ENCODE data around the gene AGAP9. TPM values are rescaled to one million over a fixed set of nuclear protein-coding genes. Genes with fewer than 3 reads are reported as not detected.

The AGAP9 gene
- total and polyA plus RNA-seq, 2 of the 13 experiments (the other 11 are each of a cell fraction or from before 2014, with no cell fraction given): 5.1 to 12.0 TPM

DNA sequence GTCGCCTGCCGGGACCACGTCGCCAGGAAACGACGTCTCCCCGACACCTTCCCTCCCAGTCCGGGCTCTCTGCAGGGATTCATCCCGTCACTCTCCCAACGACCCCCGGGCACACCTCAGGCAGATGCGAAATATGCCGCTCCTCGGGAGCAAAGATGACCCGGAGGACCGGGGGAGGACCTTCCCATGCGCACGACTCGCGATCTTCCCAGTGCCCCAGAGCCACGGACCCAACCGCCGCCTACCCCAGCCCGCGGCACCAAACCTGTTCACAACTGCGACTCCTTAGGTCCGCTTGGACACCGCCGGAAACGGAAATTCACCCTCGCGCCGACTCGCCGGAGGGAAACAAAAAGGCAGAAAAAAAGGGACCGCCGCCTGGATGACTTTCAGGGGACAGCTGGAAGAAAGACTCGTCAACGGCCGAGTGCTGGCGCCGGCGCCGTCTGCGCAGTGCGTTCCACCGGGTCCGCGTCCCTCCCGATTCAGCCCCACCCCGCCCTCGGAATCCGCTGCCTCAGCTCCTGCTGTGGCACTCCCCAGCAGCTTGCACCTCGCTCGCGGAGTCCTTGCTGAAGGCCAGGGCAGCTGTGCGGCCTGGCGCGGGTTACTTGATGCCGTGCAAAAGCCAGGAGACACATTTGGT, 29.9 kb upstream of the AGAP9 start (continued):
- TF ChIP-seq ZNF770 (CRISPR knock-in tag; IDR thresholded peaks at IDR 0.05) (peak; percentile 67; the same call in 1 of the 2 replicates), KAT7 (CRISPR knock-in tag; IDR thresholded peaks at IDR 0.05; ENCODE audit: borderline replicate concordance) (peak; percentile 18; the same call in 1 of the 2 replicates), SRF (IDR thresholded peaks at IDR 0.05; ENCODE audit: low read depth, low read length) (0 out of 2 replicates have a peak, but pooled peaks have one; percentile 17), ZNF547 (CRISPR knock-in tag; IDR thresholded peaks at IDR 0.05) (peak; percentile 33; the same call in 1 of the 2 replicates), SALL2 (CRISPR knock-in tag; IDR thresholded peaks at IDR 0.05) (peak; percentile 62), POLR2G (IDR thresholded peaks at IDR 0.05; ENCODE audit: low read depth, low read length) (peak; percentile 82), ZNF574 (CRISPR knock-in tag; IDR thresholded peaks at IDR 0.05) (peak; percentile 91), MED8 (CRISPR knock-in tag; IDR thresholded peaks at IDR 0.05; ENCODE audit: insufficient replicate concordance) (peak; percentile 62), ZNF652 (CRISPR knock-in tag; IDR thresholded peaks at IDR 0.05; ENCODE audit: borderline replicate concordance, low read depth) (0 out of 2 replicates have a peak, but pooled peaks have one; percentile 15), PAXIP1 (CRISPR knock-in tag; conservative IDR thresholded peaks at IDR 0.05) (0 out of 2 replicates have a peak, but pooled peaks have one; percentile 16), RXRA (CRISPR knock-in tag; IDR thresholded peaks at IDR 0.05) (peak; percentile 27)

All from HepG2 (cell line).